HG02642 (cell line): ENCODE measurements around the gene FOLR3.
A peak's percentile ranks its signal among the peaks of the same experiment; 100 is the strongest.
"Not testable (repeated sequence)": the region's sequence is repeated elsewhere in the genome, so short reads cannot be mapped to it uniquely, and the experiment has no call there.

Source experiments
- ATAC-seq: cut with Tn5 transposase; IDR thresholded peaks from one replicate; pipeline ENCODE4 v1.9.1; 2021; ENCODE audit warnings: mild to moderate bottlenecking; ENCODE audit not compliant: unreplicated experiment, poor library complexity

FOLR3 gene

DNA sequence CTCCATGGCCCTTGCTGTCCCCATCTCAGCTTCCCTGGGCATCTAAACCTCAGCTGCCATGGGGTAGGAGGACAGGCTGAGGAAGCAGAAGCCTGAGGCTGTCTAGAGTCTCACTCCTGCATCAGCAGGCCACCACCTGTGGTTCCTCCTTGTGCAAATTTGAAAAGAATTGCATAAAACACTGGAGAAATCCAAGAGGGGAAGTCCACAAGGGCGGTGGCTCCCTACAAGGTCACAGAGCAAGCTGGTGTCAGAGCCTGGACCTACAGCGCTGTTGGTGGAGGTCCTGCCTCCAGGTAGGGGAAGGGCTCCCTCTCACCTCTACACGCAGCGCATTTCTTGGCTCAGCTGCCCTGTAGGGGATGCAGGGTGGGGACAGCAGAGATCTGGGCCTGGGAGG lies at the start of gene FOLR3:
Gene FOLR3 (plus strand): TSS at position 253 of the 400 bp plus-strand sequence. CDS start 228 bp downstream, outside the sequence.
- not testable (repeated sequence) for ATAC-seq

GRCh38 chr11:72088076-72088808 lies 47.3 kb upstream of the FOLR3 start:
- ATAC-seq = no peak

DNA sequence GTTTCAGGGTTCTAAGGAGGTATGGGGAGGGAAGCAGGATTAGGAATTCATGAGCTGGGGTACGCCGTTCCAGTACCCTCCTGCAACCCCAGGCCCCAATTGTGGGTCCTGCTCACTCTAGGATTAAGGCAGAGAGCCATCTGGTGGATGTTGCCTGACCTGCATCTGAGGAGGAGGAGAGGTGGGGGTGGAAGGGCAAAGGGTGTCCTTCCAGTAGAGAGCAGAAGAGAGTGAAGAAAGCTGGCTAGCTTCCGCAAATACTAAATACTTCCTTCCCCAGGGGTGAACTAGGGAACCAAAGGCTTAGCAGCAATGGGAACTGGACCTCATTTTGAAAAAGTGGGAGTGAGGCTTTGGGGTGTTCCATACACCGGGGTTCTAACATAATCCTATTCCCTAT lies 44.2 kb upstream of the FOLR3 start:
- ATAC-seq = peak; percentile 65

- no peak for ATAC-seq
Observed at GRCh38 chr11:72098741-72099140, 36.8 kb upstream of the FOLR3 start.

GRCh38 chr11:72100009-72100408 lies 35.5 kb upstream of the FOLR3 start:
- no peak for ATAC-seq

DNA sequence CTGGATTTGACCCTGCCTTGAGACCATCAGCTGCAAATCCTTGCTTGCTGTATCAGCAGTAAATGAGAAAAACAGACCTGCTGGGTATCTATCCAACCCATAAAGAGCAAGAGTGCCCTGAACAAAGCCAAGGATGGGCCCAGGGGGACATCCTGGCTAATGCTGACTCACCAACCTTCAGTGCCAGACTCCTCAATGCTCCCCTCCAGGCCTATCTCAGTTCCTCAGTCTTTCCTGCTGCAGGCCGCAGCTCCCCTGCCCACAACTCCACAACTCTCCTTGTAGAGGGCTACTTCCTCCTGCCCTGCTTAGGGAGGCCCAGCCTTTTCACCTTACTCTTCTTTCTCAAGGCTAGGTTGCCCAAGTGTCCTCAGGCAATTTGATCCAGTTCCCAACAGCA lies 35.1 kb upstream of the FOLR3 start:
- no peak for ATAC-seq

DNA sequence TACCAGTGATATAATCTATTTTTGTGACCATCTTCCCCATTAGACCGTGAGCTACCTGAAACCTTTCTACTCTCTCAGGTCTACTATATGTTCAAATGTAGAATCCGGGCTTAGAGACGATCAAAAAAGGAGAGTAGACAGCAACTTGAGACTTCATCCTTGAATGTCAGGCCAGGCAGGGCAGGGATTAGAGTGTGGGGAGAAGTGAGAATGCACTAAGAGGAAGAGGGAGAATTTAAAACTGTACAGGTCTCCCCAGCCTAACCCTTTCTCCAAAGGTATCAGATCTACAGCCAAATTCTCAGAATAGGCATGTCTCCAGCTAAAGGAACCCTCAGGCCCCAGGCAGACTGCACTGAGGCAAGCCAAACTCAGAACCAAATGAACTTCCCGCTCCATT lies 33.4 kb upstream of the FOLR3 start:
- no peak for ATAC-seq

DNA sequence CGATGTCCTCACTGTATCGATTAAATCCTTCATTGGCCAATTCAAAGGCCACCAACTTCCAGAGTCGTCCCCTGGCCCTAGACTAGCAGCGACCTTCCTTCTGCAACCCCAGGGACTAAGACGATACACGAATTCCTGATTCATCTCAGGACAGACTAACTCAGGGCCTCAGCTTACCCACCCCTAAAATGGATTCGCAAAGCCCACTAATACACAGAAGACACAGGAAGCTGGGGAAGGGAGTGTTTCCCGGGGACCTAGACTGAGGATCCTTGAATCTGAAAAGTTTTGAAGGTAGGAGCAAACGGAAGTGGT lies 32.9 kb upstream of the FOLR3 start:
- no peak for ATAC-seq

GRCh38 chr11:72102946-72103753 lies 32.4 kb upstream of the FOLR3 start, which contains the start of gene LAMTOR1:
Gene LAMTOR1 (minus strand): TSS chr11:72103297. CDS start chr11:72103224, 73 bp downstream.
- peak; percentile 93 for ATAC-seq

GRCh38 chr11:72103754-72104167 lies 31.8 kb upstream of the FOLR3 start:
- no peak for ATAC-seq

DNA sequence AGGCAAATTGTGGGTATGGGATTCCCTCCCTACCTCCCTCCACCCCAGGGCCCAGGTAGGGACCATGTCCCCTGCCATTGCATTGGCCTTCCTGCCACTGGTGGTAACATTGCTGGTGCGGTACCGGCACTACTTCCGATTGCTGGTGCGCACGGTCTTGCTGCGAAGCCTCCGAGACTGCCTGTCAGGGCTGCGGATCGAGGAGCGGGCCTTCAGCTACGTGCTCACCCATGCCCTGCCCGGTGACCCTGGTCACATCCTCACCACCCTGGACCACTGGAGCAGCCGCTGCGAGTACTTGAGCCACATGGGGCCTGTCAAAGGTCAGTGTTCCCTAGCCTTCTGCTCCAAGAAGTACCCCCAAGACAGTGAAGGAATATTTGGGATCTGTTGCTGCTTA lies 29.6 kb upstream of the FOLR3 start, which contains the start of gene TOMT:
Gene TOMT (plus strand): TSS at position 37 of the 400 bp plus-strand sequence. CDS start 28 bp downstream, at position 65.
- no peak for ATAC-seq

DNA sequence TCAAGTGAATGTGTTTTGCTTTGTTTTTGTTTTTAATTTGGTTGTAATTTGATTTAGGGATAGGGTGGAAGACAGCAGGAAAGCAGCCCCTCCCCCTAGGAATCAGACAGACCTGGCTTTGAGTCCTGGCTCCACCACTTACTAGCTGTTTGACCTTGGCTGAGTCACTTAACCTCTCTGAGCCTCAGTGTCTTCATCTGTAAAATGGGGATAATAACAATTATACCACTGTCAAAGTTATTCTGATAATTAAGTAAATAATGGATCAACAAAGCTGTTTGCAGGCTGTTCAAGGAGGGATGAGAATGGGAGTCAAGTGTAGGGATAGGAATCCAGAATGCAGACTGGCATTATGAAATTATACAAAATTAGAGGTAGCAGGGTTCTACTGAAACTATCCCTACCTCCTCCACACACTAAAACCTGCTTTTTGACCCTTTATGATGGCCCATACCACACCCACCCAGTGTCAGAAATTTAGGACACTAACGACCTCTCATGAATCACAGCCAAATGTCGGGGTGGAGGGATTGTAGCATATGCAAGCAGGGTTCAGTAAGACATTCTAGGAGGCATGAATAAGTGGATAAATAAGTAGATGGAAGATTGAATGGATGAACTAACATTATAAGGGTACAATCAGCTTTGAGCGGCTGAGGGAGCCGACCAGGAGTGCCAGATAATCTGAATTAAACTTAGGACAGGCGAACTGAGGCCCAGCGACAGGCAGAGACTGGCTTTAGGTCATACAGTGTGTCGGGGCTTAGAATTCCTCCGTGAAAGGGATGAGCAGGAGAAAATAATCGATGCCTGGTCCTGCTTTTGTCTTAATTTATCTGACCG lies 24.0 kb upstream of the FOLR3 start:
- ATAC-seq = peak; percentile 2

- peak; percentile 89 for ATAC-seq
Observed at GRCh38 chr11:72112143-72112977, 23.2 kb upstream of the FOLR3 start, which contains the start of gene ANAPC15. Gene ANAPC15 (minus strand): TSS chr11:72112695. CDS start chr11:72111276, 1,419 bp downstream.

DNA sequence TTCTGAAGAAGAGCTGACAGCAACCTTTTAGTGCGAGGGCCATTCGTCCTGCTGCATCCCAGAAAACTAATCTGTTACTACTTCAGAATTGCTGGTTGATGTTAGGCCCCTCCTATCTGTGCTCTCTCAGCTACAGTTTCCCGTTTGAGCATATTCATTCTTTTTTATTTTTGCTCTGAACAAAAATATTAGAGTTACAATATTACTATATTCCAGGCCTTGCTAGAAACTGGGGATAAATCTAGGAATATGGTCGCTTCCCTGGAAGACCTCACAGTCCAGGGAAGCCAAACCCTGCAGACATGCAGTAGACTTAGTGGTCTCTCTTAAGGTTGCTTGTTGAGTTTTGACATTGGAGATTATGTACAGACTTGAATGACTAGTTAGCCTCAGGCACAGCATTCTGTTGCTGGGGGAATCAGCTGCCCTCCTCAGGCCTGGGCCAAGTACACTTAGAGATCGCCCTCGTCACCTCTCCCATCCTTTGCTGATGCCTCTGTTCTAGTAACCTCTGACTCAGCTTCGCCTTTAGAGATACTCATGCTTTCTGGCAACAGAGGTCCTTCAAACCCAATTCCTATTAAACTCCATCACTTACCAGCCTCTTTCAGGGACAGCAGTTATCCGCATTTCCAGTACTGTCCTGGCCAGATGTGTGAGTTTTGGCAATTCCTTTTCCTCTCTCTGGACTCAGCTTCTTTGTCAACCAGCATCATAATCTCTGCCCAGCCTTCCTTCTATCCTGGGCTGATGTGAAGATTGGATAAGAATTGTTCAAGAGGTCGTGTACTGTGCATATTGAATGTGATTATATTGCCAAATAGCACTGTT lies 22.3 kb upstream of the FOLR3 start:
- peak; percentile 3 for ATAC-seq

DNA sequence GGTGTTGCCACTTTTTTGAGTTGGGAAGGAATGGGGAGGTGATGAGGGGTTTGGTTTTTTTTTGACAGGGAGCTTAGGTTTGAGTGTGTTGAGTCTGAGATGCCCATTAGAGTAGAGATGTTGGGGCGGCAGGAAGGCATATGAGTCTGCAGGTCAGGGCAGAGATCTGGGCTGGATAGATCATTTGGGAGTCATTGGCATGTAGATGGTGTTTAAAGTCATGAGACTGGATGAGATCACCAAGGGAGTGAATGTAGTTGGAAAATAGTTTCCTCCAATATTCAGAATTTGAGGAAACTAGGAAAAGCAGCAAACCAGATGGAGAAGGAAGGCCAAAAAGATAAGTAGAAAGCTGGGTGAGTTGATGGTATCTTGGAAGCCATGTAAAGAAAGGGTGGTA lies 21.0 kb upstream of the FOLR3 start:
- ATAC-seq = no peak

DNA sequence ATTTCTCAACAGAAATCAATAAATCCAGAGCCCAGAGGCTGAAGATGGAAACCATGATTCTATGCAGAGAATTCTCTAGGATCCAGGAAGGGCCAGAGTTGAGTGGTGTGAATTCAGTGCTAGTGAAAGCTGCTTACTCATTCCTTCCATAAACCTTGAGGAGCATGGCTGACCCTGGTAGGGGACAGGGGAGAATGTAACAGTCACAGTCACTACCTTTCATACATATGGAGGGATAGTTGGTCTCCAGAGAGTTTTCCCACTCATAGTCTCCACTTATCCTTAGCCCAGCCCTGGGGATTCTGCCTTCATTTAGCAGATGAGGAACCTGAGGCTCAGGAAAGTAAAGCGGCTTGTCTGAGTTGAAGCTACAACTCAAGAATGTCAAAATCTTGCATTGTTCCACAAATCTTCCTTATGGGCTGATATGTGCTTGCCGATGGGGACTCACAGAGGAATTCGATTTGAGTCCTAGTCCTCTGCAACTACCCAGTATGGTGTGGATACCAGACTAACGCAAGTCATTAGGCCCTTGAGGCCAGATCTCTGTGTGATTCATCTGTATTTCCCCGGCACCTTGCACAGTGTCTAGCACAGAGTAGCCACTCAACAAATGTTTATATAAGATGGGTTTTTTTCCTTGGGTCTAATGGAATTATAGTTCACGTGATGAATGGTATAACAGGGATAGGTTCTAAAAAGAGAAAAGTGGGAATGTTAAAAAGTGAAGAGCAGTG lies 19.3 kb upstream of the FOLR3 start:
- ATAC-seq = no peak

- no peak for ATAC-seq
Observed at GRCh38 chr11:72119198-72119597, 16.3 kb upstream of the FOLR3 start.

- no peak for ATAC-seq
Observed at GRCh38 chr11:72120930-72121329, 14.6 kb upstream of the FOLR3 start.
